Upper lobe of left lung (tissue), 6 donors: ENCODE measurements around the gene WDR38. TPM values are rescaled to one million over a fixed set of nuclear protein-coding genes. Genes with fewer than 3 reads are reported as not detected.
A peak's percentile ranks its signal among the peaks of the same experiment; 100 is the strongest.

Source experiments
- ATAC-seq, 2 donors: fragments of 200-7000 bp; cut with Tn5 transposase; one replicate each; pipeline ENCODE4 v1.9.1; 2022; ENCODE audit warnings: mild to moderate bottlenecking in 2 of 2, moderate library complexity in 2 of 2; ENCODE audit not compliant: low FRiP score in 2 of 2
- DNase-seq, 2 donors: peaks; one replicate each; pipeline ENCODE4 v3.0.0-alpha.2; 2019 to 2020
- H3K27ac ChIP-seq, 4 donors: fragments of 200-600 bp; sonication (generic); one replicate each; pipeline ENCODE4 v1.5.1; 2016 to 2019
- H3K27me3 ChIP-seq, 4 donors: fragments of 200-600 bp; sonication (generic); one replicate each; pipeline ENCODE4 v1.5.1; 2017 to 2019
- H3K36me3 ChIP-seq, 4 donors: fragments of 200-600 bp; sonication (generic); one replicate each; pipeline ENCODE4 v1.5.1; 2016 to 2019
- H3K4me1 ChIP-seq, 4 donors: fragments of 200-600 bp; sonication (generic); one replicate each; pipeline ENCODE4 v1.5.1; 2018 to 2019
- H3K4me3 ChIP-seq, 4 donors: fragments of 200-600 bp; sonication (generic); one replicate each; pipeline ENCODE4 v1.5.1; 2017 to 2019; ENCODE audit warnings: mild to moderate bottlenecking in 2 of 4, moderate library complexity in 1 of 4
- H3K9me3 ChIP-seq, 4 donors: fragments of 200-600 bp; sonication (generic); one replicate each; pipeline ENCODE4 v1.5.1; 2018 to 2019
- EP300 ChIP-seq, 4 donors: sonication (generic); formaldehyde crosslinking; IDR thresholded peaks; one replicate each; pipeline ENCODE4 v1.5.1; 2017; ENCODE audit warnings: antibody characterized with exemption in 4 of 4, control low read depth in 2 of 4
- POLR2A ChIP-seq, 4 donors: fragments of 450-650 bp; IDR thresholded peaks; one replicate each; pipeline ENCODE4 v1.5.1; 2016 to 2017; ENCODE audit warnings: antibody characterized with exemption in 4 of 4, mild to moderate bottlenecking in 2 of 4
- POLR2AphosphoS5 ChIP-seq, 2 donors: sonication (generic); formaldehyde crosslinking; IDR thresholded peaks; one replicate each; pipeline ENCODE4 v1.5.1; 2017; ENCODE audit warnings: antibody characterized with exemption in 2 of 2
- WGBS, 2 donors: methylation state at CpG; one replicate each; pipeline ENCODE4 v1.1.5; 2017 to 2018; 5-methylcytosine and 5-hydroxymethylcytosine counted together
- total RNA-seq, 6 donors: library from RNA; depleted of rRNA in 4 of 6; stranded (reverse); fragments of >200 nt in 4 of 6; gene quantifications; one replicate each; pipeline versions ENCODE4 v1.1.0 to v1.2.1, GENCODE V29; 2016 to 2021
- TF ChIP-seq, protein P1 (sequence below), 6 experiments: fragments of 450-650 bp in 4 of 6; fragments of 200-600 bp in 2 of 6; sonication (generic) in 2 of 6; IDR thresholded peaks; one replicate each; pipeline ENCODE4 v1.5.1; 2016 to 2019; ENCODE audit warnings: antibody characterized with exemption in 6 of 6
- donor health status: DM: no; HTN: no; CAD: no; lungs with moderate emphysema.
- donor health status: DM: no; HTN: yes; CAD: no; lungs with severe emphysema.

Gene WDR38
- total RNA-seq, 6 donors from 2014 or later = 4.1 to 24.1 (median 9.0) TPM; not detected in 1

DNA sequence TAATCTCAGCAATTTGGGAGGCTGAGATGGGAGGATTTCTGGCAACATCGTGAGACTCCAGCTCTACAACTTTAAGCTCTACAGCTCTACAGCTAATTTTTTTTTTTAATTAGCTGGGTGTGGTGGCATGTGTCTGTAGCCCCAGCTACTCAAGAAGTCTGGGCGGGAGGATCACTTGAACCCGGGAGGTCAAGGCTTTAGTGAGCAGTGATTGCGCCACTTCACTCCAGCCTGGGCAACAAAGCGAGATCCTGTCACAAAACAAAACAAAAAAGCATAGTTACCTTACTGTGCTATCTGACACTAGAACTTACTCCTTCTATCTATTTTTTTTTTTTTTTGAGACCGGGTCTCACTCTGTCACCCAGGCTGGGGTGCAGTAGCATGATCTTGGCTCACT, 6.3 kb upstream of the WDR38 start:
- TF ChIP-seq EP300 (IDR thresholded peaks at IDR 0.05) (no peak), POLR2AphosphoS5 (IDR thresholded peaks at IDR 0.05) (no peak), POLR2A (IDR thresholded peaks at IDR 0.05) (no peak)
- TF ChIP-seq, protein P1, sequence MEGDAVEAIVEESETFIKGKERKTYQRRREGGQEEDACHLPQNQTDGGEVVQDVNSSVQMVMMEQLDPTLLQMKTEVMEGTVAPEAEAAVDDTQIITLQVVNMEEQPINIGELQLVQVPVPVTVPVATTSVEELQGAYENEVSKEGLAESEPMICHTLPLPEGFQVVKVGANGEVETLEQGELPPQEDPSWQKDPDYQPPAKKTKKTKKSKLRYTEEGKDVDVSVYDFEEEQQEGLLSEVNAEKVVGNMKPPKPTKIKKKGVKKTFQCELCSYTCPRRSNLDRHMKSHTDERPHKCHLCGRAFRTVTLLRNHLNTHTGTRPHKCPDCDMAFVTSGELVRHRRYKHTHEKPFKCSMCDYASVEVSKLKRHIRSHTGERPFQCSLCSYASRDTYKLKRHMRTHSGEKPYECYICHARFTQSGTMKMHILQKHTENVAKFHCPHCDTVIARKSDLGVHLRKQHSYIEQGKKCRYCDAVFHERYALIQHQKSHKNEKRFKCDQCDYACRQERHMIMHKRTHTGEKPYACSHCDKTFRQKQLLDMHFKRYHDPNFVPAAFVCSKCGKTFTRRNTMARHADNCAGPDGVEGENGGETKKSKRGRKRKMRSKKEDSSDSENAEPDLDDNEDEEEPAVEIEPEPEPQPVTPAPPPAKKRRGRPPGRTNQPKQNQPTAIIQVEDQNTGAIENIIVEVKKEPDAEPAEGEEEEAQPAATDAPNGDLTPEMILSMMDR (IDR thresholded peaks at IDR 0.05) = no peak

DNA sequence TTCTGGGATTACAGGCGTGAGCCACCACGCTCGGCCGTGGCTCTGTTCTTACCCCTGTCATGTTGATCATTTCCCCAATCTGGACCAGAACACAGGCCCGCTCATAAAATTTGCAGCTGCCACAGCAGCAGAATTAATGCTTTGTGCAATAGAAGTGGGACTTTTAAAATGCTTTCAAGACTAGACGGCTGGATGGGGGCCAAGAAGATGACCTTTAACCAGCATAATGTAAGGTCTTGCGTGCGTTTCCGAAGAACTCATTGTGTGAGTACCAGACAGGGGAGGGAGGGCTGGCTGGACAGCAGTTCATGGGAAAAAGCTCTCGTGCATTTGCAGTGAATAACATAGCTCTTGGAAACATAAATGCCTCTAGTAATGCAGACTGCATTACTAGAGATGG, 3.5 kb upstream of the WDR38 start:
- Histone ChIP-seq H3K27me3 (no peaks in the 10 kb centered on the region), H3K4me3 (no peak overlapping the region), H3K9me3 (no peaks in the 10 kb centered on the region), H3K27ac (no peak overlapping the region), H3K4me1 (peaks cover 11 to 17% (median 14%) of the 10 kb centered on the region in 4 donors), H3K36me3 (no peaks in the 10 kb centered on the region)
- WGBS, 2 donors = 74 to 78% methylated on average over 10 of the region's 10 CpGs
- ATAC-seq (no peak), DNase-seq (no peak)
- TF ChIP-seq, protein P1 (IDR thresholded peaks at IDR 0.05) = no peak
- no peak for TF ChIP-seq POLR2A (IDR thresholded peaks at IDR 0.05)
- no peak for TF ChIP-seq EP300 (IDR thresholded peaks at IDR 0.05)
- no peak for TF ChIP-seq POLR2AphosphoS5 (IDR thresholded peaks at IDR 0.05)

More for the DNA sequence above, 6.3 kb upstream of the WDR38 start:
- WGBS, 2 donors = 77 to 82% methylated on average over 6 of the region's 6 CpGs
- Histone ChIP-seq H3K27ac (no peak overlapping the region), H3K4me3 (no peak overlapping the region), H3K27me3 (no peaks in the 10 kb centered on the region), H3K36me3 (no peaks in the 10 kb centered on the region), H3K9me3 (no peaks in the 10 kb centered on the region), H3K4me1 (peaks cover 0 to 2% (median 0%) of the 10 kb centered on the region in 4 donors)
- no peak for DNase-seq
- no peak for ATAC-seq

DNA sequence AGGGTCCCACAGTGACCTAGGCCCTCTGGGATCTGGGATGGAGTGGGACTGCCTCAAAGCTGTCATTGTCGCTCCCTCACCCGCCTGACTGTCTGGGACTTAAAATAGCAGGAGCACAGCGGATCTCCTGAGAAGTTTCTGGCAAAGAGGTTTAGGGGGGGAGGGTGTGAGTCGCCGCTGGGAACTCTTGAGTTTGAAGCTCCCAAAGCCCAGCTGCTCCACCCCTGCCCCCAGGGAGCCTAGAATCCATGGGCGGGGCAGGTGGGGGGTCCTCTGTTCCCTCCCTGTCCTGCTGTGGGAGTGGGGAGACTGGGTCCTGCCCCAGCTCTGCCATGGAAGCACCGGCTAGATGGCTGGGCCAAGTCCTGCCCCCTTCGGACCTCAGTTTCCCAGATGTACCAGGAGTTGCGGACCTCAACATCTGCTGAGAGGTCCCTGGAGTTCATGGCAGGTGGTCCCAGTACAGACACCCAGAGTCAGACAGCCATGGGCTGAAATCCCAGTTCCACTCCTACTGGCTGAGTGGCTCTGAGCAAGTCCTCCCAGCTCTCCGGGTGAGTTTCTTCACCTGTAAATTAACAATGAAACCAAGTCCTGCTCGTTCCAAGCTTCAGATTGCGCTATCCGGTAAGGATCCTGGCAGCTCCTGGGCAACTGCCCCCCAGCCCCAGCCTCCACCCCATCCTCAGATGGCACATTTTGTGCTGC, 985 bp upstream of the WDR38 start:
- Histone ChIP-seq H3K36me3 (peaks cover 0 to 12% (median 9%) of the 10 kb centered on the region in 4 donors), H3K4me3 (peak overlapping the region in 1 of 4 donors; percentile 54), H3K27me3 (no peaks in the 10 kb centered on the region), H3K9me3 (no peaks in the 10 kb centered on the region), H3K4me1 (peaks cover 11 to 17% (median 14%) of the 10 kb centered on the region in 4 donors), H3K27ac (peak overlapping the region in 2 of 4 donors; percentile 14 to 52)
- no peak for ATAC-seq
- WGBS, 2 donors = 30 to 71% methylated on average over 2 to 13 of the region's 13 CpGs
- no peak for TF ChIP-seq POLR2AphosphoS5 (IDR thresholded peaks at IDR 0.05)
- TF ChIP-seq EP300 (IDR thresholded peaks at IDR 0.05) = no peak
- TF ChIP-seq, protein P1 (IDR thresholded peaks at IDR 0.05) = no peak
- no peak for TF ChIP-seq POLR2A (IDR thresholded peaks at IDR 0.05)
- no peak for DNase-seq

DNA sequence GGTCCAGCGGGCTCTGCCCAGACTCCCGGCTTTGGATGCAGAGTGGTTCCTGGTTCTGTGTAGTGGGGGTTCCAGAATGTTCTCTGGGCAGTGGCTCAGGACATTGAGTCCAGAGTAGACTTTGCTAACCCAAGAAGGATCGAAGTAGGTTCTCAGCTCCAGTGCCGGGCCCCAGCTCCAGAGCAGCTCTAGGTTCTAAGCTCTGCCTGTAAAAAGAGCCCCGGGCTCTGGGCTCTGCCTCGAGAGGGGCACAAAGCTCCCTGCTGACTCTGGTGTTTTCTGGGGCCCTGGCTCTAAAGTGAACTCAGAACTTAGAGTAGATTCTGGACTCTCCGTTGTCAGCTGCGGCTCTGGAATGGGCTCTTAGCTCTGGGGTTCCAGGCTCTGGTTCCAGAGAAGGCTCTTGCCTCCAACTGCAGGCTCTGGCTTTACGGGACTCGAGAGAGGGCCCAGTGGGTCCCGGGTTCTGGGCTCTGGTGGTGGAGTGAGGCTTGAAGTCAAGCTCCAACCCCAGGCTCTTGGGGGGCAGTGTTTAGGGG, 414 bp downstream of the WDR38 start:
- H3K9me3 ChIP-seq = no peaks in the 10 kb centered on the region
- ATAC-seq (peak; percentile 3 to 36), DNase-seq (no peak)
- H3K36me3 ChIP-seq = peaks cover 8 to 26% (median 23%) of the 10 kb centered on the region in 4 donors
- TF ChIP-seq, protein P1 (IDR thresholded peaks at IDR 0.05) = no peak
- TF ChIP-seq POLR2A (IDR thresholded peaks at IDR 0.05) (no peak), POLR2AphosphoS5 (IDR thresholded peaks at IDR 0.05) (no peak), EP300 (IDR thresholded peaks at IDR 0.05) (no peak)
- H3K4me3 ChIP-seq = peak overlapping the region in 3 of 4 donors; percentile 35 to 54 (median 48)
- peak overlapping the region in 2 of 4 donors; percentile 46 to 52 for H3K27ac ChIP-seq
- WGBS, 2 donors = 67 to 71% methylated on average over 4 to 10 of the region's 11 CpGs
- H3K27me3 ChIP-seq = no peaks in the 10 kb centered on the region
- peaks cover 11 to 18% (median 15%) of the 10 kb centered on the region in 4 donors for H3K4me1 ChIP-seq
